Activated T-cell treated with anti-CD3 and anti-CD28 coated beads, Interleukin-2, amount 50 U/mL, for 48 hours (primary cell): ENCODE results near the gene MCCC2.
A peak's percentile ranks its signal among the peaks of the same experiment; 100 is the strongest.
"Not testable (repeated sequence)": the region's sequence is repeated elsewhere in the genome, so short reads cannot be mapped to it uniquely, and the experiment has no call there.

Experiments used
- DNase-seq, 2 experiments: peaks; one replicate each; pipeline ENCODE4 v3.0.0-alpha.2; 2020

The MCCC2 gene

DNA sequence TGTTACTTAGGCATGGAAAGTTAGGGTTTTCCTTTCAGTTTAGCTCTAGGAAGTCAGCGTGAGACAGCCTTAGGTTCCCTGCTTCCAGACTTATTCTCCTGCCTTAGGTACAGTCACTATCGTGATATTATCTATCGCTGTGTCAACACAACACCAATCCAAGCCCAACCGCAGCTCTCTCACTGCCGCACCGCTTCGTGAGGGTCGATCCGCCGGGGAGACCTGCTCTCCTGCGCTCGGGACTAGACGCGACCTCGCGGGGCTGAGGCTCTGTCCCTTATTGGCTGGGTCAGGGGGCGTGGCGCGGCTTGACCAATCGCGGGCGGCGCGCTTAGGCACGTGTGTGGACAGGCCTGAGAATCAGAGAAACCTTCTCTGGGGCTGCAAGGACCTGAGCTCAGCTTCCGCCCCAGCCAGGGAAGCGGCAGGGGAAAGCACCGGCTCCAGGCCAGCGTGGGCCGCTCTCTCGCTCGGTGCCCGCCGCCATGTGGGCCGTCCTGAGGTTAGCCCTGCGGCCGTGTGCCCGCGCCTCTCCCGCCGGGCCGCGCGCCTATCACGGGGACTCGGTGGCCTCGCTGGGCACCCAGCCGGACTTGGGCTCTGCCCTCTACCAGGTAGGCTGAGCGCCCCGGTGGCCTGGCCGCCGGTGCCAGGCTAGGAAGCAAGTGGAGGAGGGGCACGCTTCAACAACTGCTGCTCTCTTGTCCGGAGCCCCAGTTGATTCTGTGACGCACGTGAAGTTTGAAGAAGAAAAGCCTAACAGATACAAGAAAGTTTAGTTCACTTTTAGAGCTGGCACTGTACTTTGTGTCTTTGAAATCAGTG is at the start of gene MCCC2:
Gene MCCC2 (plus strand): TSS at position 400 of the 825 bp plus-strand sequence. CDS start 86 bp downstream, at position 486.
- DNase-seq: peak; percentile 98 to 99

DNA sequence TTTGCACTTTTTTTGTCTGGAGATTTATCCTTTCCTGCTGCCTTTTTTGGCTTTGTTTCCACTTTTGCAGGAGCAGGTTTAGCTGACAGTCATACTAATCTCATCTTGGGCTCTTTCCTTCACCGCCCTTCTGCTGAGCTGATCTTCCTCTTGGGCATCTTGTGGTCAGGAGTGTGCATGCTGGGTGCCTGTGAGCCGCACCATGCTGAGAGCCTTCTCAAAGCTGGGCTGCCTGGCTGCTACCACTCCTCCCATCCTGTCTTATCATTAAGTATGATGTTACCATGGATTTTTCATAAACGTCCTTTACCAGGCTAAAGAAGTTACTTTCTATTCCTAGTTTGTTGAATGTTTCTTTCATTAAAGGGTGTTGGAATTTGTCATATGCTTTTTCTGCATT is 49.5 kb upstream of the MCCC2 start:
- DNase-seq: no peak

DNA sequence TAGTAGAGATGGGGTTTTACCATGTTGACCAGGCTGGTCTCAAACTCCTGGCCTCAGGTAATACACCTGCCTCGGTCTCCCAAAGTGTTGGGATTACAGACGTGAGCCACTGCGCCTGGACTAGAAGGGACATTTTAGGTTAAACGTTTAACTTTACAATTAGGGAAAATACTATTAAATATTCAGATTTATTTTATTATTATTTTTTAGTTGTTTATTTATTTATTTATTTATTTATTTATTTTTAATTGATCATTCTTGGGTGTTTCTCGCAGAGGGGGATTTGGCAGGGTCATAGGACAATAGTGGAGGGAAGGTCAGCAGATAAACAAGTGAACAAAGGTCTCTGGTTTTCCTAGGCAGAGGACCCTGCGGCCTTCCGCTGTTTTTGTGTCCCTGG is 36.3 kb upstream of the MCCC2 start:
- not testable (repeated sequence) for DNase-seq

DNA sequence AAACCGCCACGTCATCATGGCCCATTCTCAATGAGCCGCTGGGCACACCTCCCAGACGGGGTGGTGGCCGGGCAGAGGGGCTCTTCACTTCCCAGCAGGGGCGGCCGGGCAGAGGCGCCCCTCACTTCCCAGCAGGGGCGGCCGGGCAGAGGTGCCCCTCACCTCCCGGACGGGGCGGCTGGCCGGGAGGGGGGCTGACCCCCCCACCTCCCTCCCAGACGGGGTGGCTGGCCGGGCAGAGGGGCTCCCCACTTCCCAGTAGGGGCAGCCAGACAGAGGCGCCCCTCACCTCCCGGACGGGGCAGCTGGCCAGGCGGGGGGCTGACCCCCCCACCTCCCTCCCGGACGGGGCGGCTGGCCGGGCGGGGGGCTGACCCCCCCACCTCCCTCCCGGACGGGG is 35.6 kb upstream of the MCCC2 start:
- not testable (repeated sequence) for DNase-seq

DNA sequence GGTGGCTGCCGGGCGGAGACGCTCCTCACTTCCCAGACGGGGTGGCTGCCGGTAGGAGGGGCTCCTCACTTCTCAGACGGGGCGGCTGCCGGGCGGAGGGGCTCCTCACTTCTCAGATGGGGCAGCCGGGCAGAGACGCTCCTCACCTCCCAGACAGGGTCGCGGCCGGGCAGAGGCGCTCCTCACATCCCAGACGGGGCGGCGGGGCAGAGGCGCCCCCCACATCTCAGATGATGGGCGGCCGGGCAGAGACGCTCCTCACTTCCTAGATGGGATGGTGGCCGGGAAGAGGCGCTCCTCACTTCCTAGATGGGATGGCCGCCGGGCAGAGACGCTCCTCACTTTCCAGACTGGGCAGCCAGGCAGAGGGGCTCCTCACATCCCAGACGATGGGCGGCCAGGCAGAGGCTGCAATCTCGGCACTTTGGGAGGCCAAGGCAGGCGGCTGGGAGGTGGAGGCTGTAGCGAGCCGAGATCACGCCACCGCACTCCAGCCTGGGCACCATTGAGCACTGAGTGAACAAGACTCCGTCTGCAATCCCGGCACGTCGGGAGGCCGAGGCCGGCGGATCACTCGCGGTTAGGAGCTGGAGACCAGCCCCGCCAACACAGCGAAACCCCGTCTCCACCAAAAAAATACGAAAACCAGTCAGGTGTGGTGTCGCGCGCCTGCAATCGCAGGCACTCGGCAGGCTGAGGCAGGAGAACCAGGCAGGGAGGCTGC is 35.0 kb upstream of the MCCC2 start:
- DNase-seq: not testable (repeated sequence)

DNA sequence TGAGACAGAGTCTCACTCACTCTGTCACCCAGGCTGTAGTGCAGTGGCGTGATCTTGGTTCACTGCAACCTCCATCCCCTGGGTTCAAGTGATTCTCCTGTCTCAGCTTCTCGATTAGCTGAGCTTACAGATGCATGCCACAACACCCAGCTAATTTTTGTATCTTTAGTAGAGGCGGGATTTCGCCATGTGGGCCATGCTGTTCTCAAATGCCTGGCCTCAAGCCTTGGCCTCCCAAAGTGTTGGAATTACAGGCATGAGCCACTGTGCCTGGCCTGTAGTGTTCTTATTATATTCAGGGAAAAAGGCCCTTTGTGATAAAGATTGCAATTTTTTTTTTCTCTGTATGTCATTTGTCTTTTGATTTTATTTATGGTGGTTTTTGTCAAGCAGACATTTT is 24.0 kb upstream of the MCCC2 start:
- DNase-seq: no peak

DNA sequence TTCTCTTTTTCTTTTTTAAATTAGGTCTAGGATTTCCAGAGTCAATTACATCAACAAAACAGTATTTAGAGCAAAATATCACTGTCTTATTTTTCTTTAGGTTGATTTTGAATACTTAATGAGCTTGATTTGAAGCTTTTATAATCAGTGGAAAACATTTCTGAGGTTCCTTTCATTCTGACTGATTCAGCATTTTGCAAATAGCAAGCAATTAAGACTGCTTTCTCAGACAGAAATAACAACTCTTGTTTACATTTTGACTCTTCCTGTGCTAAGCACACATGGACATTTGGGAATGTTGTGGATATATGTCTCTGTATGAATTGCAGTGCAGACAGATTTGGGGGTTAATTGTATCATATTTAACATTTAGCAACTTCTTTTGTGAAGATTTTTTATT is 22.2 kb upstream of the MCCC2 start:
- no peak for DNase-seq

DNA sequence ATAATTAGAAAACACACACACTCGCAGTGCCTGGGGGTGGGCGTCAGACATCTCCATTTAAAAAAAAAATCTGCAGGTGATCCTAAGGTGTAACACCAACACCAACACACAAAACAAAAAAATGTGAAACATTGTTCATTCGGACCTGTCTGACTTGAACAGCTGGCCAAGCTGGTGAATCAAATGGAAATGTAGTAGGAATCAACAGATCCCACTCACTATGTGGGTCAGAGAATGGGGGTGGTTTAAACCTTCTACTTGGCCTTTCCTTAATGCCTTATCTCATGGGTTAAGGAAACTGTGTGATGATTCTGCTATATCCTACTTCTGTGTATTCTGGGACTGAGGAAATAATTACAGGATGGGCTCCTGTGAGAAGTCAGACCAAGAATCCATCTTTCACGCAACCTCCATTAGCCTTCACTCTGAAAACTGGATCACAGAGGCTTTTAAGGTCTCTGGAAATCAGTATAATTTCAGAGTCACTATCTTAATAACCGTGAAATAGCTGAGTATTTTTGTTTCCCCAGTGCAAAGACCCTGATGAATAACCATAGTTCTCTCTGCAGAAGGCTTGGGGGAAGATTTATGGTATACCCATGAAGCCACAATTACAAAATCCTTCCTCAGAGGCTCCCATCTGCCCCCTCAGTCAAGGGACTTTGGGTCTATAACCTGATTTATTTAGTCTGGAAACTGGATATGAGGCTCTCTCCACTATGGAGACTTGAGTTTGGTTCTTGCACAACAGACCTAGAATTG is 17.2 kb upstream of the MCCC2 start:
- DNase-seq: no peak

DNA sequence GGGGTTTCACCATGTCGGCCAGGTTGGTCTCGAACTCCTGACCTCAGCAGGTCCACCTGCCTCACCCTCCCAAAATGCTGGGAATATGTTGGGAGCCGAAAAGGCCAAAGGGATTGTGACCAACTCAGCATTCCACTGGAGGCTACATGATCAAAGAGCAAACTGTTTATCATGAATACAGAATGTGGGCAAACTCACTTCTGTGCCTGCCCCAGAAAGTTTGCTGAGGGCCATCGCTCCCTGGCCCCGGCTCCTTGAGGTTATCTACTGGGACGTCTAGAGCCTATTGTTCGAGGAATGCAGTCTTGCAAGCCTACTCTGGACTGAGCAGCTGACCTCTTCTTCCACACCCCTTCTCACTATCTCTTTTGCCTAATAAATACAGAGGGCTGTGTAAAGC is 15.3 kb upstream of the MCCC2 start:
- not testable (repeated sequence) for DNase-seq

DNA sequence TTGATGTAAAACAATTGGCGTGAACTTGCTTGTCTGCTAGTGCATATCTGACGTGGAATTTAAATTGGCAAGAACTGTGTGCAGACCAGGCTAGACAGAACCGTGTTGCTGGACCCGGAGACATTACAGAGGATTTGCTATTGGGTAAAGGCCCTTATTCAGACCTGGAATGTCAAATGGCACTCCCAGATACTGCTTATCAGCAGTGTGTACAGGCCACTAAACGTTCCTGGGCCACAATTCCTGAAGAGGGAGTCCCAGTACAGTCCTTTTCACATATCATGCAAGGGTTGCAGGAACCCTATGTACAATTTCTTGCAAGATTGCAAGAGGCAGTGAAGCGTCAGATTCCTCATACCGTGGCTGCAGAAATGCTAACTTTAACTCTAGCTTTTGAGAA is 13.5 kb upstream of the MCCC2 start:
- DNase-seq: no peak

DNA sequence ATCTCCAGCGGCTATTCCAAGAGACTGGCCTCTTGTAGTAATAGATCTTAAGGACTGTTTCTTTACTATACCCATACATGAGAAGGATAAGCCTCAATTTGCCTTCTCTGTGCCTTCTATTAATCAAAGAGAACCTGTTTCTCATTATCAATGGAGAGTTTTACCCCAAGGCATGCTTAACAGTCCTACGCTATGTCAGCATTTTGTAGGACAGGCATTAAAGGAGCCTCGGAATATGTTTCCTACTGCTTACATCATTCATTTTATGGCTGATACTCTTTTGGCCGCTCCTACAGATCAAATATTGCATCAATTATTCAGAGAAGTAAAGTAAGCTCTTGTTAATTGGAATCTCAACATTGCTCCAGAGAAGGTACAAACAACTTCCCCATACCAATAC is 11.6 kb upstream of the MCCC2 start:
- DNase-seq: not testable (repeated sequence)

DNA sequence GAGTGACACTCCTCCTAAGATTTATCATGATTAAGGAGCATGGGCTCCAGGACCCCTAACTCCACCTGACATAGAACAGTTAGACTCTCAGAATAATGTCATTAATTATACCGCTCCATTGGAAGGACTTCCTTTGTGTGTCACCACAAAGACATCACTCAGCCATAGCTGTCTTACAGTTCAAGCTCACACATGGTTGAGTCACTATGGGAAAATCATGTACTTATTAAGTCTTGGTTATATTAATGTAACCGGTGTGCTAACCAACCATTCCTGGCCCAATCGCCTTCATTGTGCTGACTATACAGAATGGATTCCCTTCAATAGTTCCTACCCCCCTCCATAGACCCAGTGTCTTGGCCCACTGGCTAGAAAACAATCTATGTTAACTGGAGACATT is 10.9 kb upstream of the MCCC2 start:
- no peak for DNase-seq

DNA sequence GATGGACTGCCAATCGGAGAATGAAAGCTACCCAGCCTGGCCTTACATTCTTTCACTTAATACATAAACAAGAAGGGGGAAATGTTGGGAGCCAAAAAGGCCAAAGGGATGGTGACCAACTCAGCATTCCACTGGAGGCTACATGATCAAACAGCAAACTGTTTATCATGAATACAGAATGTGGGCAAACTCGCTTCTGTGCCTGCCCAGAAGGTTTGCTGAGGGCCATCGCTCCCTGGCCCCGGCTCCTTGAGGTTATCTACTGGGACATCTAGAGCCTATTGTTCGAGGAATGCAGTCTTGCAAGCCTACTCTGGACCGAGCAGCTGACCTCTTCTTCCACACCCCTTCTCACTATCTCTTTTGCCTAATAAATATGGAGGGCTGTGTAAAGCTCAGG is 9.3 kb upstream of the MCCC2 start:
- DNase-seq: not testable (repeated sequence)

DNA sequence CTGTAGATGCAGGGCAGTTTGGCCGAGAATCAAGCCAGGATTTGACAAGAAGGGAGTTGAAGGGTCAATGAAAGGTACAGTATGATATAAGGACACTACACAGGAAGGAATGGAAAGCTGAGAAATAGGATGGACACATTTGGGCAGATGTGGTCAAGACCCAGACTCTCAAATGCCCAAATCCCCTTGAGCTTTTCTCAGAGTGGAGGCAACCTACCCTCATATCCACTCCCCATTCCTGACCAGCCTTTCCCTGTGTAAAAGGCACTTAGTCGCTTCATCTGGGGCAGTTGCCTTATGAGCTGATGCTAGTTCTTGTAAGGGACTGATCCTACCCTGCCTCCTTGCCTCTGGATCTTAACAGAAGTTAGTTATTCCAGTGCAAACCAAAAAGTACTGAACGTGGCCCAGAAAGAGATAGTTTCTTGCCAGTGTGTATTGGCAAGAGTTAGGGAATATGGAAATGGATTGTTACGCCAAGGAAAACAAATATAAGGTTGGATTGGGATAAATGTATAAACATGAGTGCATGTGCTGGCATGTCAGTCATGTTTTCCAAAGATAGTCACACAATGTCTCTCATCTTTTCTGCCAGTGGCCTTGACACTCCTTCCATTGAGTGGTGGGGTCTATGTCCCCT is 4.1 kb upstream of the MCCC2 start:
- DNase-seq: no peak

DNA sequence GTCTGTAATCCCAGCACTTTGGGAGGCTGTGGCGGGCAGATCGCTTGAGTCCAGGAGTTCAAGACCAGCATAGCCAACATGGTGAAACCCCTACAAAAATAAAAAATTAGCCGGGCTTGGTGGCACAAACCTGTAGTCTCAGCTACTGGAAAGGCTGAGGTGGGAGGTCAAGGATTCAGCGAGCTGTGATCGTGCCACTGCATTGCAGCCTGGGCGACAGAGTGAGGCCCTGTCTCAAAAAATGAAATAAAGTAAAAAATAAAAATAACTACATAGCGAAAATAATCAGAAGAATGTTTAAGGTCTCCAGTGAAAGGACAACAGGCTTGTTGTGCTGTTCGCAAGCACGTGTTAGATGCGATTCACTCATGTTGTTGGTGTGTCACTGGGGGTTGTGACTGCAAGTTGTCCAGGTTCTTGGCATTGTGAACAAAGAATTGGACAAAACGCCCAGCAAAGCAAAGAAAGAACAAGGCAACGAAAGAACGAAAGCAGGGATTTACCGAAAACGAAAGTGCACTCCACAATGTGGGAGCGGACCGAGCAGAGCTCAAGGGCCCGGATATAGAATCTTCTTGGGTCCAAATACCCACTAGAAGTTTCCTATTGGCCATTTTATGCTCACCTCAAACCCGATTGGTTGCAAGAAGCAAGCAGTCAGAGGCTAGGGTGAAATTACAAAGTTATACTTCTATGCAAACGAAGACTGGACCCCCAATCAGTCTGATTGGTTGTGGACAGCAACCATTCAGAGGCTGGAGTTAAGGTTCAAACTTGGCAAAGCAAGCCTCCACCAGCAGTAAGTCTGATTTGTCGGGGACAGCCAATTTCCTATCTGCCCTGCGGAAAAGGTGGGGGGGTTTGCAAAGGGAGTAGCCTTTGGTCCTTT is 844 bp upstream of the MCCC2 start:
- DNase-seq: no peak

DNA sequence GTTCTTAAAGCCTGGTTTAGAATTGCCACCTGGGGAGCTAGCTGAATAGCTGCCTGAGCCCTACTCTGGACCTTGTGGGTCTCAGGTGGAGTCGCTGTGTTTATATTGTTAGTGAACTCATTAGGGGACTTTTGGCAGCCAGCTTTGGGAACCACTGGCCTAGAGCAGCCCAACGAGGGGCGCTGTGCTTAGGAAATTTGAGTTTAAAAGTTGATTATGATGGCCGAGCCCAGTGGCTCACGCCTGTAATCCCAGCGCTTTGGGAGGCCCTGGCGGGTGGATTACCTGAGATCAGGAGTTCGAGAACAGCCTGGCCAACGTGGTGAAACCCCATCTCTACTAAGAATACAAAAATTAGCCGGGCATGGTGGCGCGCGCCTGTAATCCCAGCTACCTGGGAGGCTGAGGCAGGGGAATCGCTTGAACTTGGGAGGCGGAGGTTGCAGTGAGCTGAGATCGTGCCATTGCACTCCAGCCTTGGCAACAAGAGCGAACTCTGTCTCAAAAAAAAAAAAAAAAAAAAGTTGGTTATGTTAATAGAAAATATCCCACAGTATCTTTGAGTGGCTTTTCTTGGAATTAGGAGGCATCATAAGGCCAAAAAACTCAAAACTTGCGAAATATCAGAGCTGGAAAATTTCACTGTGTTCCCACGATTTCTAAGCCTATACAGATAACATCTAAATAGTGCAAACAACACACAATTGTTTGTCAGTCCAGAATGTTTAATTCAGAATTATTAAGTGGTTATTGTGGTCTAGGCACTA is 809 bp downstream of the MCCC2 start:
- no peak for DNase-seq

DNA sequence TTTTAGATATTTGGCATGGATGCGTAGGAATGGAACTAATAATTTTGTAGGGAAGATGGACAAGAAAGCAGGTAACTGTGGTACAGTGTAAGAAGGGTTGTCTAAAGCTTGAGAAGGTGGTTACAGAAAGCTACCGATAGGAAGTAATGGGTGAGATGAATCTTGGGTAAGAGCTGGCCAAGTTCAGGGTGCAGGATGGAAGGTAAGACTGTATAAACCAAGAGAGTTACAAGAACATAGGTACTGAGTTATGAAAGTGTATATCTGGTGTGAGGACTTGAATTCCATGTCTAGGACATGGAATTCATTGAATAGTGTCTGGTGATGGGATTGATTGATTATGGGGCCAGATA is 1.4 kb downstream of the MCCC2 start:
- no peak for DNase-seq

DNA sequence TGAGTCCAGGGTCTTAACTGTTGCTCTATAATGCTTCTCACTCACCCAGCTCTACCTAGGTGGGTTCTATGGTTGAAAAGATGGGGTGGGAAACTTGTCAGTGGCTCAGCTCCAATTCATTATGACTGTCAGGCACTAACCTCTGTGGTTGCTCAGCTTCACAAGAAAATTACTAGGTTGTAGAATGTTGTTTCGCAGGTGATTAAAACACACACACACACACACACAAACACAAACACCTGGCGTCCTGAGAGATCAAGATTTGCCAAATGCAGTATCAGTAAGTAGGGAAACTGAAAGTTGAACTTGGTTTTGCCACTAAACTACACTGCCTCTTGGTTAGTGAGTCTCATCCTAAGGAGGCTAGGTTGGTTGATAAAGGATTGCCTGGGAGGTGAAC is 2.8 kb downstream of the MCCC2 start:
- DNase-seq: peak in 1 of 2 experiments; percentile 18

DNA sequence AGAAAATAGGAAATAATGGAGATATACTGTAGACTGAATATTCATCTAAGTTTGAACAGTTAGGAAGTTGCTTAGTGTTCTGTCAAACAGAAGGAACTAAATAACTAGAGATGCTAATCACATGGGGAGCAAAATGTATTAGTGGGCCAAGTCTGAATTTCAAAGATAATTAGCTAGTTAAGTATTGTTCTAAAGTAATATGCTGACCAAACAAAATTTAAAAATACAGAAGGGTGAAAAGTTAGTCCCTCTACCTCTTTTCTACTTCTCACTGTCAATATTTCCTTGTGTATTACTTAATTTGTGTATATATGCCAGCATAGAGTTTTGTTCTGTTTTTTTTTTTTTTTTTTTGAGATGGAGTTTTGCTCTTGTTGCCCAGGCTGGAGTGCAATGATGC is 4.0 kb downstream of the MCCC2 start:
- DNase-seq: no peak

DNA sequence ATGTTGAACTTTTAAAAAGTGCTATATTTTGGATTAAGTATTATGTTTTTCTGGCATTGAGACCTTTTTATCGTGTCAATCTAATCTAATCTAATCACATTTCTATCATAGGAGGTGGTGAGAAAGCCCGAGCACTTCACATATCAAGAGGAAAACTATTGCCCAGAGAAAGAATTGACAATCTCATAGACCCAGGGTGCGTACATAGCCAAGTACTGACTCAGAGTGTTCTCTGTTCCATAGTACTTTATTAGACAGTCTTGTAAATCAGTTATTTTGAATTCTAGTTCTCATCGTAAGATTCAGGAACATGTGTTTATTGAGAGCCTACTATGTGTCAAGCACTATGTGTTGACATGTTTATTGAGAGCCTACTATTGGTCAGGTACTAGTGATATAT is 9.0 kb downstream of the MCCC2 start:
- DNase-seq: no peak

DNA sequence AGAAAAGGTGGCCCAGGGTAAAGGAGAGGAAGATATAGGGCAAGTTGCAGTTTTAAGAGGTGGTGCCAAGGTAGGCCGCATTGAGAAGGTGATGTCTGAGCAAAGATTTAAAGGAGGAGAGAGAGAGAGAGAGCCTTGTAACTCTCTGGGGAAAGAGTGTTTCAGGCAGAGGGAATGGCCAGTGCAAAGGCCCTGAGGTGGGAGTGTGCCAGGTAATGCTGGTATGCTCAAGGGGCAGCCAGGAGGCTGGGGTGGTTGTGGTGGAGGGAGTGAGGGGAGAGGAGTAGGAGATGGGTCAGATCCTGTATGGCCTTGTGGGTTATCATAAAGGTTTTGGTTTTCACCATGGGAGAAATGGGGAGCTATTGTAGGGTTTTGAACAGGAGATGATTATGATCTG is 9.9 kb downstream of the MCCC2 start:
- DNase-seq: no peak
